Measurements from ENCODE around the gene REEP2.

DNA sequence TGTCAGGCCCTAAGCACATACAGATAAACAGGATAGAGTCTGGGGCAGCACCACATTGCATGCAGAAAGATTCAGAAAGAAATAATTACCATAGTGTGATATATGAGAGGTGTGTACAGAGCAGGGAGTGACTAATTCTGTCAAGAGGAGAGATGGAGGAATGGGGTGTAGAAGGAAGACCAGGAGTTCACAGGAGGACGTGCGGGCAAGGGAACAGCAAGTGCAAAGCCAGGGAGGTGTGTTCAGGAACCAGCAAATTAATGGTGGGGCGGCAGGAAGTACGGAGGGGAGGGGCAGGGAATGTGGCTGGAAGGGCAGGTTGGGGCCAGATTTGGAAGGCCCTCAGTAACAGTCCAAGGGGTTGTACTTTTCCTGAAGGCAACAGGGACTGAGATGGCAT is 43.8 kb downstream of the REEP2 start:
- TF ChIP-seq, protein P1, sequence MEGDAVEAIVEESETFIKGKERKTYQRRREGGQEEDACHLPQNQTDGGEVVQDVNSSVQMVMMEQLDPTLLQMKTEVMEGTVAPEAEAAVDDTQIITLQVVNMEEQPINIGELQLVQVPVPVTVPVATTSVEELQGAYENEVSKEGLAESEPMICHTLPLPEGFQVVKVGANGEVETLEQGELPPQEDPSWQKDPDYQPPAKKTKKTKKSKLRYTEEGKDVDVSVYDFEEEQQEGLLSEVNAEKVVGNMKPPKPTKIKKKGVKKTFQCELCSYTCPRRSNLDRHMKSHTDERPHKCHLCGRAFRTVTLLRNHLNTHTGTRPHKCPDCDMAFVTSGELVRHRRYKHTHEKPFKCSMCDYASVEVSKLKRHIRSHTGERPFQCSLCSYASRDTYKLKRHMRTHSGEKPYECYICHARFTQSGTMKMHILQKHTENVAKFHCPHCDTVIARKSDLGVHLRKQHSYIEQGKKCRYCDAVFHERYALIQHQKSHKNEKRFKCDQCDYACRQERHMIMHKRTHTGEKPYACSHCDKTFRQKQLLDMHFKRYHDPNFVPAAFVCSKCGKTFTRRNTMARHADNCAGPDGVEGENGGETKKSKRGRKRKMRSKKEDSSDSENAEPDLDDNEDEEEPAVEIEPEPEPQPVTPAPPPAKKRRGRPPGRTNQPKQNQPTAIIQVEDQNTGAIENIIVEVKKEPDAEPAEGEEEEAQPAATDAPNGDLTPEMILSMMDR (IDR thresholded peaks at IDR 0.05 in 8 of 11, conservative IDR thresholded peaks at IDR 0.05 in 3 of 11) = no peak
- TF ChIP-seq POLR2A (IDR thresholded peaks at IDR 0.05) (no peak), POLR2AphosphoS5 (IDR thresholded peaks at IDR 0.05) (no peak)

Measured in spleen (tissue), 7 donors.